Bronchial epithelial cell (primary cell): ENCODE results near the gene ZNF710. TPM values are rescaled to one million over a fixed set of nuclear protein-coding genes. Genes with fewer than 3 reads are reported as not detected.

Source experiments
- DNase-seq: peaks from one replicate; pipeline ENCODE4 v3.0.0-alpha.2; 2010; ENCODE audit warnings: low read depth
- FAIRE-seq: peaks from 2 replicates; lab custom pipeline; 2011; peaks lifted over from hg19 to GRCh38; lab: Jason Lieb, UNC
- H3K27me3 ChIP-seq: 2 replicates; pipeline ENCODE4 v1.5.1; 2011; ENCODE audit warnings: low read length; ENCODE audit not compliant: control insufficient read depth, insufficient read depth
- H3K36me3 ChIP-seq: 2 replicates; pipeline ENCODE4 v1.5.1; 2011; ENCODE audit warnings: low read length; ENCODE audit not compliant: control insufficient read depth, insufficient read depth
- H3K4me3 ChIP-seq: 2 replicates; pipeline ENCODE4 v1.5.1; 2011; ENCODE audit warnings: mild to moderate bottlenecking, low read depth, low read length, control low read depth
- total RNA-seq: library from RNA; depleted of rRNA; stranded (reverse); fragments of >200 nt; gene quantifications from 2 replicates; pipeline ENCODE4 v1.2.1, GENCODE V29; 2014
- TF ChIP-seq, protein P1 (sequence below): IDR thresholded peaks from 2 replicates; pipeline ENCODE4 v1.5.1; 2011; ENCODE audit warnings: mild to moderate bottlenecking, moderate library complexity, low read length, control low read depth, inconsistent platforms; ENCODE audit not compliant: insufficient read depth, severe bottlenecking

Gene ZNF710
- total RNA-seq, 1 donor from 2014 or later: 7.6 TPM

GRCh38 chr15:90022905-90023700, 22.0 kb downstream of the ZNF710 start:
- Histone ChIP-seq H3K36me3 (peaks cover 3% of the 10 kb centered on the region), H3K27me3 (no peaks in the 10 kb centered on the region), H3K4me3 (no peak overlapping the region)
- DNase-seq: no peak
- no peak for FAIRE-seq
- TF ChIP-seq, protein P1, sequence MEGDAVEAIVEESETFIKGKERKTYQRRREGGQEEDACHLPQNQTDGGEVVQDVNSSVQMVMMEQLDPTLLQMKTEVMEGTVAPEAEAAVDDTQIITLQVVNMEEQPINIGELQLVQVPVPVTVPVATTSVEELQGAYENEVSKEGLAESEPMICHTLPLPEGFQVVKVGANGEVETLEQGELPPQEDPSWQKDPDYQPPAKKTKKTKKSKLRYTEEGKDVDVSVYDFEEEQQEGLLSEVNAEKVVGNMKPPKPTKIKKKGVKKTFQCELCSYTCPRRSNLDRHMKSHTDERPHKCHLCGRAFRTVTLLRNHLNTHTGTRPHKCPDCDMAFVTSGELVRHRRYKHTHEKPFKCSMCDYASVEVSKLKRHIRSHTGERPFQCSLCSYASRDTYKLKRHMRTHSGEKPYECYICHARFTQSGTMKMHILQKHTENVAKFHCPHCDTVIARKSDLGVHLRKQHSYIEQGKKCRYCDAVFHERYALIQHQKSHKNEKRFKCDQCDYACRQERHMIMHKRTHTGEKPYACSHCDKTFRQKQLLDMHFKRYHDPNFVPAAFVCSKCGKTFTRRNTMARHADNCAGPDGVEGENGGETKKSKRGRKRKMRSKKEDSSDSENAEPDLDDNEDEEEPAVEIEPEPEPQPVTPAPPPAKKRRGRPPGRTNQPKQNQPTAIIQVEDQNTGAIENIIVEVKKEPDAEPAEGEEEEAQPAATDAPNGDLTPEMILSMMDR: peak; percentile 4

DNA sequence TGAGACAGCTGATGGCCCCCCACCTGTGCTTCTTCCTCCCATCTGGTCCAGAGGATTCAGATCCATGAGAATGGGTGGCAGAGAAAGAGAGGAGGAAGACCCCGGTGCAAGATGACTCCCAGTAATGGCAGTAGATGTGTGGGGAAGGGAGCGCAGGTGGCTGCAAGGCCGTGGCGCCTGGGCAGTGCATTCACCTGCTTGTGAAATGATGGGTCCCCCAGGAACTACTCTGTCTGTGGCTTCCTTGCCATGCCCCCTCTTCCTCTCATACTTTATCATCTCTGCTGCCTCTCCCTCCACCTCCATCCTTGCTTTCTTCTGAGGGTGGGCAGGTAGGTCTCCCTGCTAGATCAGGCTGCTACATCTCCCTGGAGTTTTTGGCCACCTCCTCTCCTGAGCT, 23.3 kb downstream of the ZNF710 start:
- DNase-seq (no peak), FAIRE-seq (no peak)
- TF ChIP-seq, protein P1: no peak
- no peaks in the 10 kb centered on the region for H3K27me3 ChIP-seq
- H3K36me3 ChIP-seq: peaks cover 3% of the 10 kb centered on the region
- no peak overlapping the region for H3K4me3 ChIP-seq

GRCh38 chr15:90025489-90026033, 24.4 kb downstream of the ZNF710 start:
- H3K36me3 ChIP-seq: peaks cover 3% of the 10 kb centered on the region
- no peak for FAIRE-seq
- TF ChIP-seq, protein P1: no peak

DNA sequence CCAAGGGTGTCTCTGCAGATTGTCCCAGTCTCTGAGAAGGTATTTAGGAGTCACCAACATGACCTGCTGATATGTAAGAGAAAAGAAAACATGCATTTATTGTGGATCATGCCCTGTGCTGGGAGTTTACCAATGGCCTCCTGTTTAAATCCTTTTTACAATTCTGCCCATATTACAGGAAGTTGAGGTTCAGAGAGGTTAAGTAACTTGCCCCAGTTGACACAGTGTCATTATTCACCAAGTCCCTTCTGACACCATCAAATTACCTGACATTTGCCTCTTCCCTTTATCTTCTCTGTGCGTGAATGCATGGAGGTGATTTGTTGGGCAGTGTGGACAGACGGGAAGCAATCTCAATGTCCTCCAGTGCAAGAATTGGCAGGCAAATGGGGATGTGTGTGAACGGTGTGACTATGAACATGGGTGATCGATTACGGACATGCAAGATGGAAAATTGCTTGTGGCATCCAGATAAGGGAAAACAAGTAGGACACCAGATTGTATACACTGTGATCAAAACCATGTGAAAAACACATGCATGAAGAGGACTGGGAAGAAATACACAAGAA, 27.3 kb downstream of the ZNF710 start:
- DNase-seq: no peak
- TF ChIP-seq, protein P1: no peak
- H3K27me3 ChIP-seq: no peaks in the 10 kb centered on the region
- H3K4me3 ChIP-seq: no peak overlapping the region
- H3K36me3 ChIP-seq: no peaks in the 10 kb centered on the region
- FAIRE-seq: no peak

More at GRCh38 chr15:90025489-90026033, 24.4 kb downstream of the ZNF710 start:
- Histone ChIP-seq H3K27me3 (no peaks in the 10 kb centered on the region), H3K4me3 (no peak overlapping the region)
- no peak for DNase-seq

DNA sequence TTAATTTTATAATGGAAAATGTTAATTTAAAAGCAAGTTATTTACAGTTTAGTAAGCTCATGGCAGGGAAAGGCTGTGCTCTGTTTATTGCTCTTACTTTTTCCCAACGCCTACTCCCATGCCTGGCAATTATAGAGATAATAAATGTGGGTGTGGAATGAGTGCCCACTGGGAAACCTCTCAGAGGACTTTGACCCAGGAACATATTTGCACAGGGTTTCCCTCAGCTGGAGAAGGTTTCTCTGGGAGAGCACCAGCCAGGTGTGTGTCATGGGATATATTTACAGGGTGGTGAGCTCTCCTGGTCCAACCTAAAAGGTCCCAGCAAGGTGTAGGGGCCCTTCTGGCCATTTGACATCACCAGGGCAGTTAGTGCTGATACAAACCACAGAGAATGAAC, 27.9 kb downstream of the ZNF710 start:
- TF ChIP-seq, protein P1: no peak
- FAIRE-seq (no peak), DNase-seq (no peak)
- Histone ChIP-seq H3K36me3 (no peaks in the 10 kb centered on the region), H3K27me3 (no peaks in the 10 kb centered on the region), H3K4me3 (no peak overlapping the region)
